OCI-LY7 (cell line): ENCODE measurements around the gene CRP. TPM values are rescaled to one million over a fixed set of nuclear protein-coding genes. Genes with fewer than 3 reads are reported as not detected.

Source experiments
- BruUV-seq: library from RNA; stranded (reverse); fragments of 400-500 nt; replicated peaks from 2 replicates; lab custom pipeline; 2021; lab: Mats Ljungman, UMichigan
- CTCF ChIA-PET: fragments of 300-600 bp; sonication (Branson Sonifier 250); formaldehyde crosslinking; loops from one replicate; lab custom pipeline; 2022; ENCODE audit warnings: antibody characterized with exemption; ENCODE audit not compliant: unreplicated experiment; lab: Charles Lee
- POLR2A ChIA-PET: fragments of 300-600 bp; sonication (Branson Sonifier 250); formaldehyde crosslinking; loops from one replicate; lab custom pipeline; 2022; ENCODE audit warnings: antibody characterized with exemption; lab: Charles Lee
- DNase-seq: peaks from one replicate; pipeline ENCODE4 v3.0.0-alpha.2; 2015; ENCODE audit warnings: low spot score
- H2AFZ ChIP-seq: fragments of 200-600 bp; sonication (generic), shearing (Covaris generic); 2 replicates; pipeline ENCODE4 v1.6.1; 2014; ENCODE audit warnings: mild to moderate bottlenecking, antibody characterized with exemption, low read length, moderate library complexity
- H3K27ac ChIP-seq: fragments of 200-600 bp; sonication (generic); 2 replicates; pipeline ENCODE4 v1.5.1; 2014; ENCODE audit warnings: mixed run types, low read depth, mild to moderate bottlenecking, moderate library complexity, low read length, inconsistent platforms; ENCODE audit not compliant: poor library complexity, severe bottlenecking
- H3K36me3 ChIP-seq: fragments of 200-600 bp; sonication (generic); 2 replicates; pipeline ENCODE4 v1.6.1; 2014; ENCODE audit warnings: mild to moderate bottlenecking, antibody characterized with exemption, low read length, moderate library complexity, mixed read lengths; ENCODE audit not compliant: insufficient read depth
- H3K4me1 ChIP-seq: fragments of 200-600 bp; sonication (generic); 2 replicates; pipeline ENCODE4 v1.5.1; 2014; ENCODE audit warnings: mild to moderate bottlenecking, low read length; ENCODE audit not compliant: insufficient read depth, poor library complexity, severe bottlenecking
- H3K4me2 ChIP-seq: fragments of 200-600 bp; sonication (generic); 2 replicates; pipeline ENCODE4 v1.6.1; 2014; ENCODE audit warnings: mild to moderate bottlenecking, low read length
- H3K4me3 ChIP-seq: fragments of 200-600 bp; sonication (generic); 2 replicates; pipeline ENCODE4 v1.5.1; 2014; ENCODE audit warnings: mild to moderate bottlenecking, low read depth, low read length; ENCODE audit not compliant: poor library complexity, severe bottlenecking
- H3K79me2 ChIP-seq: fragments of 200-600 bp; sonication (generic); 2 replicates; pipeline ENCODE4 v1.6.1; 2016; ENCODE audit warnings: low read depth, mild to moderate bottlenecking, low read length, moderate library complexity, mixed read lengths; ENCODE audit not compliant: insufficient read depth
- H3K9me2 ChIP-seq: fragments of 200-600 bp; sonication (generic); 2 replicates; pipeline ENCODE4 v1.6.1; 2016; ENCODE audit warnings: mild to moderate bottlenecking, low read length, mixed read lengths; ENCODE audit not compliant: insufficient read depth
- H3K9me3 ChIP-seq: fragments of 200-600 bp; sonication (generic); 2 replicates; pipeline ENCODE4 v1.6.1; 2014; ENCODE audit warnings: mild to moderate bottlenecking, mixed run types, low read length, mixed read lengths
- H4K20me1 ChIP-seq: fragments of 200-600 bp; sonication (generic); 2 replicates; pipeline ENCODE4 v1.6.1; 2014; ENCODE audit warnings: mild to moderate bottlenecking, antibody characterized with exemption, low read length, moderate library complexity, mixed read lengths; ENCODE audit not compliant: insufficient read depth
- EZH2phosphoT487 ChIP-seq: fragments of 200-600 bp; sonication (generic); IDR thresholded peaks from 2 replicates; pipeline ENCODE4 v1.6.1; 2018; ENCODE audit warnings: low read depth, borderline replicate concordance, mild to moderate bottlenecking, mixed run types, antibody characterized with exemption, low read length, moderate library complexity, mixed read lengths
- intact Hi-C: fragments of 100-400 bp; cut with micrococcal nuclease; formaldehyde crosslinking; loops from one replicate; pipeline ENCODE4 v1.10.0; 2022; ENCODE audit not compliant: unreplicated experiment
- total RNA-seq, 2 experiments: library from RNA; depleted of rRNA in 1 of 2; stranded (reverse); fragments of >200 nt in 1 of 2; shearing (Covaris generic) in 1 of 2; gene quantifications; 2 replicates each; pipeline ENCODE4 v1.2.3, GENCODE V29; 2014 to 2022
- TF ChIP-seq, protein P1 (sequence below): fragments of 200-600 bp; sonication (generic); conservative IDR thresholded peaks from 2 replicates; pipeline ENCODE4 v1.5.1; 2014; ENCODE audit warnings: mild to moderate bottlenecking, antibody characterized with exemption, low read length, moderate library complexity, mixed read lengths

CRP gene
- total RNA-seq, 2 experiments from 2014 or later = not detected

DNA sequence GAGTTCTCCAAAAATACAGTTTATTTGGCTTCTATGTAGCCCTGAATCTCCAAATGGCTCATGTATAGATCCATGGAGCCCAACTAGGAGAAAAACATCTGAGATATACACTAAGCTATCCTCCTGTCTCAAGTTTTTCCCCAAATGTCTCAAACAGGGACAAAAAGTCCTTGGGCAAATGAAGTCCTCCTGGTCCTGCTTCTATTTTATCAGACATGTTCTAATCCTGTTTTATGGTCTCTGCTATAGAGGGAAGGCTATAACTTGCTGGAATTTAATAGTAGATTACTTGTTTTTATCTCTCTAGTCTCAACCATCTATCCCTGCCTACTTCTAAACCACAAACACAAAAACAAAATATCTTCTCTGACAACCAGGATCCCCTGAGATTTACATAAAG lies 26.9 kb downstream of the CRP start:
- Histone ChIP-seq H3K9me3 (no peaks in the 10 kb centered on the region), H3K36me3 (no peaks in the 10 kb centered on the region), H2AFZ (no peak overlapping the region), H3K9me2 (no peaks in the 10 kb centered on the region), H3K79me2 (no peaks in the 10 kb centered on the region), H4K20me1 (no peaks in the 10 kb centered on the region), H3K4me1 (no peaks in the 10 kb centered on the region), H3K27ac (no peak overlapping the region), H3K4me2 (no peak overlapping the region), H3K4me3 (no peak overlapping the region)
- no peak for DNase-seq
- no TSS peak for BruUV-seq
- ChIA-PET CTCF (no interaction called here), POLR2A (interaction anchor here (0.6 kb wide), 1 partner anchor 318 kb away, joined by 3 read pairs; no protein-coding TSS in a partner anchor)
- no peak for TF ChIP-seq EZH2phosphoT487
- TF ChIP-seq, protein P1, sequence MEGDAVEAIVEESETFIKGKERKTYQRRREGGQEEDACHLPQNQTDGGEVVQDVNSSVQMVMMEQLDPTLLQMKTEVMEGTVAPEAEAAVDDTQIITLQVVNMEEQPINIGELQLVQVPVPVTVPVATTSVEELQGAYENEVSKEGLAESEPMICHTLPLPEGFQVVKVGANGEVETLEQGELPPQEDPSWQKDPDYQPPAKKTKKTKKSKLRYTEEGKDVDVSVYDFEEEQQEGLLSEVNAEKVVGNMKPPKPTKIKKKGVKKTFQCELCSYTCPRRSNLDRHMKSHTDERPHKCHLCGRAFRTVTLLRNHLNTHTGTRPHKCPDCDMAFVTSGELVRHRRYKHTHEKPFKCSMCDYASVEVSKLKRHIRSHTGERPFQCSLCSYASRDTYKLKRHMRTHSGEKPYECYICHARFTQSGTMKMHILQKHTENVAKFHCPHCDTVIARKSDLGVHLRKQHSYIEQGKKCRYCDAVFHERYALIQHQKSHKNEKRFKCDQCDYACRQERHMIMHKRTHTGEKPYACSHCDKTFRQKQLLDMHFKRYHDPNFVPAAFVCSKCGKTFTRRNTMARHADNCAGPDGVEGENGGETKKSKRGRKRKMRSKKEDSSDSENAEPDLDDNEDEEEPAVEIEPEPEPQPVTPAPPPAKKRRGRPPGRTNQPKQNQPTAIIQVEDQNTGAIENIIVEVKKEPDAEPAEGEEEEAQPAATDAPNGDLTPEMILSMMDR = no peak
- intact Hi-C loops = no loop called here

DNA sequence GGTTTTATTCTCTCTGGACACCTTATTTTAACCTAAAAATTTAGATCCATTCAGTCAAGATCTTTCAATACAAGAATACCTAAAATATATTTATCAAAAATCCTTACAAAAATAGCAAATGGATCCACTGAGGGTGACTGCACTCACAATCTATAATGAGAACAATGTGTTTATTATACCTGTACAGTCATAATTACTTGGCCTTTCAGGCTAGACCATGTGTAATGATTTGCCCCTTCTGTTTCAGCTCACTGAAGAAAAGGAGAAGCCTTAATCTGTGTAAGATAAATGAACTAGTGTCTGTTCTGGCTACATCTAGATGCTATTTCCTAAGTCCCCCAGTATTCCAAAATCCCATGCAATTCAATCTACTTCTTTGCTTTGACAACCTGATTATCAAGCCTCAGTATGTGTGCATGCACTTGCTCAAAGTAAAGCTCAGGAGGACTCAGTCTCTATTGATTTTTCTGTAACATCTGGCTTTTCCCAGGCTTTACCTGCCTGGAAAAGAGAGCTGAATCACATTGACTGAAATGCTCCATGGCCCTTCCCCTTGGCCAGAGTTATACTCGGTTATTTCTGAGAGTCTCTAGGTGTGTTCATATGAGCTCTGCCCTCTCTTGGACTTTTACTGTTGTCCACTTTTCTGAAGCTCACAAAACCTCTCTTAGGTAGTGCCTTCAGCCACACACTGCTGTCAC lies 27.6 kb downstream of the CRP start:
- no TSS peak for BruUV-seq
- intact Hi-C loops = no loop called here
- Histone ChIP-seq H3K36me3 (no peaks in the 10 kb centered on the region), H3K4me2 (no peak overlapping the region), H3K79me2 (no peaks in the 10 kb centered on the region), H3K4me1 (no peaks in the 10 kb centered on the region), H3K9me2 (no peaks in the 10 kb centered on the region), H4K20me1 (no peaks in the 10 kb centered on the region), H3K27ac (no peak overlapping the region), H3K4me3 (no peak overlapping the region), H2AFZ (no peak overlapping the region), H3K9me3 (no peaks in the 10 kb centered on the region)
- DNase-seq = no peak
- TF ChIP-seq, protein P1 = no peak
- no peak for TF ChIP-seq EZH2phosphoT487
- CTCF ChIA-PET = no interaction called here
- POLR2A ChIA-PET = interaction anchor here (0.6 kb wide), 1 partner anchor 319 kb away, joined by 3 read pairs; no protein-coding TSS in a partner anchor

DNA sequence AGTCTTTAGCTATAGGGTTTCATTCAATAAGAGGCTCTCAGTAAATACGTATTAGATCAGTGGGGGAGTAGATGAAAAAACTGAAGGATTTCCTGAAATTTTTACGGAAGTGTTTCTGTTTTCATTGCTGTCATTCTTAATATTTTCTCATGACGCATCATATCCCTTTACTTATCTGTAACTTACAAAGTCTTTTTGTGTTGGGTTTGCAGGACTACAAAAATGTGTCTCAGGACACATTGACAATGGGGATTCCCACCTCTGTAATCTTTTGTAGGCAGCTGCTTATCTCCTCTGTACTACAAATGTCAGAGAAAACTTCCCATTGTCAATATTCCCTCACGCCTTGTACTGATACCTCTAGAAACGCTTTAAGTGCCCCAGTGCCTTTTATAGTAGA lies 35.5 kb downstream of the CRP start:
- H4K20me1 ChIP-seq = no peaks in the 10 kb centered on the region
- TF ChIP-seq, protein P1 = no peak
- TF ChIP-seq EZH2phosphoT487 = no peak
- no peaks in the 10 kb centered on the region for H3K4me1 ChIP-seq
- intact Hi-C loops = no loop called here
- no peak for DNase-seq
- no peaks in the 10 kb centered on the region for H3K9me2 ChIP-seq
- no peak overlapping the region for H2AFZ ChIP-seq
- H3K9me3 ChIP-seq = no peaks in the 10 kb centered on the region
- H3K27ac ChIP-seq = no peak overlapping the region
- H3K4me2 ChIP-seq = no peak overlapping the region
- BruUV-seq = no TSS peak
- no peaks in the 10 kb centered on the region for H3K36me3 ChIP-seq
- H3K4me3 ChIP-seq = no peak overlapping the region
- no peaks in the 10 kb centered on the region for H3K79me2 ChIP-seq
- CTCF ChIA-PET = no interaction called here
- POLR2A ChIA-PET = no interaction called here
